HL-60/S4 treated with phorbol 12-myristate 13-acetate at 8.2 ng/mL for 4 days and 3 days (cell line): ENCODE data around the gene LGALS7B.
"Not testable (repeated sequence)": the region's sequence is repeated elsewhere in the genome, so short reads cannot be mapped to it uniquely, and the experiment has no call there.

ENCODE experiments used
- in situ Hi-C: fragments of 300-500 bp; cut with MboI; formaldehyde crosslinking; loops from 2 replicates; pipeline ENCODE4 v1.15.0; 2022; ENCODE audit warnings: low sequenced_read_pairs

Gene LGALS7B

GRCh38 chr19:38816131-38816750, 27.2 kb downstream of the LGALS7B start:
- in situ Hi-C loops = no loop called here

GRCh38 chr19:38817081-38817480, 28.1 kb downstream of the LGALS7B start:
- in situ Hi-C loops = no loop called here

DNA sequence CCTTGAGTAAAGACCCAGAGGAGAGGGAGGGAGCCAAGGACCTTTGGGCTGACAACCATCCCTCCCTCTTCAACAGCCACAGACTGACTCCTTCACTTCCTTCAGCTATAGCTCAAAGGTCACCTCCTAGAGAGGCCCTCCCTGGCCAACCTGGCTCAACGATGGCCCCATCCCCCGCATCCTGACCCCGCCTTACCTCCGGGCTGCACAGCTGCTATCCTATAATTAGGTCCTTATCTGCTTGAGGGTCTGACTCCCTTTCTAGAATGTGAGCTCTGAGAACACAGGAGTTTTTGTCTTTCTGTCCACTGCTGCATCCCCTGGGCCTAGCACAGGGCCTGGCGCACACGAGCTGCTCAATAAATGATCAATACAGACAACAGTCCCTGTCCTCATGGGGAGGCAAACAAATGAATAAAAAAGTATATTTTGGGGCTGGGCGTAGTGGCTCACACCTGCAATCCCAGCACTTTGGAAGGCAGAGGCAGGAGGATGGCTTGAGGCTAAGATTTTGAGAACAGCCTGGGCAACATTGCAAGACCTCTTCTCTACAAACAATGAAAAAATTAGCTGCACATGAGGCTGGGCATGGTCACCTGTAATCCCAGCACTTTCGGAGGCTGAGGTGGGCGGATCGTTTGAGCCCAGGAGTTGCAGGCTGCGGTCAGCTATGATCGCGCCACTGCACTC, 30.4 kb downstream of the LGALS7B start:
- in situ Hi-C loops = no loop called here

DNA sequence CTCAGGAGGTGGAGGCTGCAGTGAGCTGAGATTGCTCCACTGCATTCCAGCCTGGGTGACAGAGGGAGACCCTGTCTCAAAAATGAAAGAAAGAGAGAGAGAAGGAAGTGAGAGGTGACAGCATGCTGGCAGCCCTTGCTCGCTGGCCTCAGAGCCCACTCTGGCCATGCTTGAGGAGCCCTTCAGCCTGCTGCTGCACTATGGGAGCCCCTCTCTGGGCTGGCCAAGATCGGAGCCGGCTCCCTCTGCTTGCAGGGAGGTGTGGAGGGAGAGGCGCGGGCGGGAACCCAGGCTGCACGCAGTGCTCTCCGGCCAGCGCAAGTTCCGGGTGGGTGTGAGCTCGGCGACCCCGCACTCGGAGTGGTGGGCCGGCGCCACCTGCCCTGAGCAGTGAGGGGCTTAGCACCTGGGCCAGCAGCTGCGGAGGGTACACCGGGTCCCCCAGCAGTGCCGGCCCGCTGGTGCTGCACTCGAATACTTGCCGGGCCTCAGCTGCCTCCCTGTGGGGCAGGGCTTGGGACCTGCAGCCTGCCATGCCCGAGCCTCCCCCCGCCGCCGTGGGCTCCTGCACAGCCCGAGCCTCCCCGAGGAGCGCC, 32.3 kb downstream of the LGALS7B start:
- in situ Hi-C loops = not testable (repeated sequence)

GRCh38 chr19:38825936-38826335, 36.9 kb downstream of the LGALS7B start:
- in situ Hi-C loops = not testable (repeated sequence)

GRCh38 chr19:38826856-38827551, 38.0 kb downstream of the LGALS7B start:
- in situ Hi-C loops = no loop called here

DNA sequence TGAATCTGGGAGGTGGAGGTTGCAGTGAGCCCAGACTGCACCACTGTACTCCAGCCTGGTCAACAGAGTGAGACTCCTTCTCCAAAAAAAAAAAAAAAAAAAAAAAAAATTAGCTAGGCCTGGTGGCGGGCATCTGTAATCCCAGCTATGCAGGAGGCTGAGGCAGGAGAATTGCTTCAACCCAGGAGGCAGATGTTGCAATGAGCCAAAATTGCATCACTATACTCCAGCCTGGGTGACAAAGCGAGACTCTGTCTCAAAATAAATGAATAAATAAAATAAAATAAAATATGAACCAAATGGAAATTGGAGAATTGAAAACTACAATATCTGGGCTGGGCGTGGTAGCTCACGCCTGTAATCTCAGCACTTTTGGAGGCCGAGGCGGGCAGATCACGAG, 40.2 kb downstream of the LGALS7B start:
- in situ Hi-C loops = not testable (repeated sequence)

DNA sequence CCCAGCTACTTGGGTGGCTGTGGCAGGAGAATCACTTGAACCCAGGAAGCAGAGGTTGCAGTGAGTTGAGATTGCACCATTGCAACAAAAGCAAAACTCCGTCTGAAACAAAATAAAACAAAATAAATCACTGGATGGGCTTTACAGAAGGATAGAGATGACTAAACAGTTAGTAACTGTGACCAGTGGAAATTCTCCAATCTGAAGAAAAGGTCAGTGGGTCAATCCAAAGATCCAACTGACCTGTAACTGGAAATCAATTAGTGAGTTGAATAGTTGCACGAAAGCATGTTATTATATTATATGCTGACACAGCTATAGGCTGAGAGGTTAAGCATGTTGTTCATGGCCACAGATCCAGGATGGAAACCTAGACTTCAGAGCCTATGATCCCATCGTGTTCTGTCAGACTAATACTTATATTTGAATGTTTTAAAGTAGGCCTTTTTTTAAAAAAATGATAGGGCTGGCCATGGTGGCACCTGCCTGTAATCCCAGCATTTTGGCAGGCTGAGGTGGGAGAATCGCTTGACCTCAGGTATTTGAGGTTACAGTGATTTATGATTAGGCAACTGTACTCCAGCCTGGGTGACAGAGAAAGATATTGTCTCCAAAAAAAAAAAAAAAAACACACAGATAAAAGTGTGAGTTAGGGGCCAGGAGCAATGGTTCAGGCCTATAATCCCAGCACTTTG, 41.2 kb downstream of the LGALS7B start:
- in situ Hi-C loops = no loop called here

GRCh38 chr19:38831142-38831605, 42.2 kb downstream of the LGALS7B start:
- in situ Hi-C loops = no loop called here

DNA sequence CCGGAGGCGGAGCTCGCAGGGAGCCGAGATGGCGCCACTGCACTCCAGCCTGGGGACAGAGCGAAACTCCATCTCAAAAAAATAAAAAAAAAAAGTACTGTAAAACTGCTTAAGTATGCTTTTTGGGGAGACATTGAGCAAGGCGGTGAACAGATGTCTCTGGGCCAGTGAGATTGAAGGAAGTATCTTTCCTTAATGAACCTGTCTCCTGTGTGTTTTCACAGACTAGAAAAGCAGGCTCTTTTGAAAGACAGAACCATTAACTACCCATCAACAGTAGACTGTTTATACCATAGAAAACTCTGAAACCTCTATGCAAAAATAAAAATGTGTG, 44.1 kb downstream of the LGALS7B start:
- in situ Hi-C loops = no loop called here

DNA sequence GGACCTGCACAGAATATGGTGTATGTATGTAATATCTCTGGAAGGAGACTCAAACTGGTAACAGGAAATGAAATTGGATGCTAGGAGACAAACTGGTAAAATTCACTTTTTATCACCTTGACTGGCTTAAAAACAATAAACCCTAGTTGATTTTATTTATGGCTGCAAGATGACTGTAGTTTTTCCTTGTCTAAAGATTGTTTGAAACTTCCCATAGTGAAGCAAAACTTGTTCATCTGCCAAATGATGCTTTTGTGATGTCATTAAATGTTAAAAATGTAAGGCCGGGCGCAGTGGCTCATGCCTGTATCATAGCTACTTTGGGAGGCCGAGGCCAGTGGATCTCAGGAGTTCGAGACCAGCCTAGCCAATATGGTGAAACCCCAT, 45.1 kb downstream of the LGALS7B start:
- in situ Hi-C loops = no loop called here

DNA sequence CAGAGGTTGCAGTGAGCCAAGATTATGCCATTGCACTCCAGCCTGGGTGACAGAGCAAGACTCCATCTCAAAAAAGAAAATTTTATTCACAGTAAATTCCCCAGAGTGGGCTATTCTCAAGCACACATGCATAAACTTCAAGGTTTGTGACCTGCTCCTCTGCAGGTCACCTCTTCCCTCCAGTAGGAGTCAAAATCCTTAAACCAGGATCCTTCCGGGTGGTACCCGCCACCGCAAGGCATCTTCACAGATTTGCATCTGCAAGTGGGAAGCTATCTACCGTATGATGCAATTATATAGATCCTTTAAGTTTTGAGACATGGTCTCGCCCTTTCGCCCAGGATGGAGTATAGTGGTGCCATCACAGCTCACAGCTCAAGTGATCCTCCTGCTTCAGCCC, 45.6 kb downstream of the LGALS7B start:
- in situ Hi-C loops = no loop called here

DNA sequence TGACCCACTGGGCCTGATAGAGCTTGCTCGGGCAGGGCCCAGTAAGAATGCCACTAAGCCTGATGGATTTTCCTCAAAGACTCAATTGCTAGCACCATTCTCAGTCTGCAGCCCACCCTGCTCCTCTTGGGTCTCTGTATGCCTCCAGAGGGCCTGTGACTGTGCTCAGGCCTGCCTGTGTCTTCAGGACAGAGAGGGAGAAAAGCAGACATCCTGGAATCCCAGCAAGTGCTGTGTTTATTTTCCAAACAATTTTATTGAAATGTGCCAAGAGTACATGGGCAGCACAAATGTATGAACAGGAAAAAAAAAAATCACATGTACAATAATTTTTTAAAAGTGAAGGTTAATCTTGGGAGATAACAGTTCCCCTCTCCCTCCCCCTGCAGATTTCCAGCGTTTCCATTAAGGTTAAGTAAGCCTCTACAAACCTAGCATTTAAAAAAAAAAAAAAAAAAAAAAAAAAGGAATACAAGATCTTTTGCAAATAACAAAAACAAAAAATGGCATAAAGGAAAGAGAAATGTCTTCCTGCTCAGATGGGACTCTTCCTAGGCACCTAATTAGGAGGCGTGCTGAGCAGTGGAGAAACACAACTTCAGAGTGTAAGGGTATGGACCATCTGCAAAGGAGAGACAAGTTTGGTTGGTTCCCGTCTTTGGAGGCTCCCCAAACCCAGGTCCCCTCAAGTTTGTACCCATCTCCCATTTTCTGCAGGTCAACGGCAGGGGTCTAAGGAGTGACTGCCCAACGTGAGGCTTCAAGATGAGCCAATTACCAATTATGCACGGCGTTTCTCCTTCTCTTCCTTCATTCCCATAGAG, 47.4 kb downstream of the LGALS7B start:
- in situ Hi-C loops = no loop called here

DNA sequence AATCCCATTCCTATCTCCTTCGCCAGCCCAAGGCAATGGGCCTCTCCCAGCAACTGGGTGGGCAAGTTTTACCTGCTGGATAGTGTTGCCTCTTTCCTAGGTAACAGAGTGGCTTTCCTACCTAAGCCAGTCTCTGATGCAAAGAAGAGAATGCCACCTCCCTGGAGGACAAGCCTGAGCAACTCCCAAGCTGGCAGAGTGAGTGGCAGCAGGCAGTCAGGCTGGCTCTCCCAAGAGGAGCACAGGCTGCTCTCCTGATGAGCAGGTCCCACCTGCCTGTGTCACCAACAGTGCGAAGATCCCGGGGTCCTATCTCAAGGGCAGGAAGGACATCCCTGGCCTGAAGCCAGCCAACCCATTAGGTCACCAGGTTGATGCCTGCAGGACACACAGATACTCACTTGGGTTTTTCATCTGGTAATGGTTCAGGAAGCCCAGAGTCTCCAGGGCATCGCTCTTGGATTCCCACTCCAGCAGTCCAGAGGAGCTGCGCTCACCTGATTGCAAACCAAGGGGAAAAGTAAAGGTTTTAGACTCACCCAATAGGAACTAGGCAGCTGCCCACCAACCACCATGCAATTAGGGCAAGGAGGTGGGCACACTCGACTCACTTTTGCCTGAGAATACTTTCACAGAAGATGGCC, 48.1 kb downstream of the LGALS7B start:
- in situ Hi-C loops = no loop called here

DNA sequence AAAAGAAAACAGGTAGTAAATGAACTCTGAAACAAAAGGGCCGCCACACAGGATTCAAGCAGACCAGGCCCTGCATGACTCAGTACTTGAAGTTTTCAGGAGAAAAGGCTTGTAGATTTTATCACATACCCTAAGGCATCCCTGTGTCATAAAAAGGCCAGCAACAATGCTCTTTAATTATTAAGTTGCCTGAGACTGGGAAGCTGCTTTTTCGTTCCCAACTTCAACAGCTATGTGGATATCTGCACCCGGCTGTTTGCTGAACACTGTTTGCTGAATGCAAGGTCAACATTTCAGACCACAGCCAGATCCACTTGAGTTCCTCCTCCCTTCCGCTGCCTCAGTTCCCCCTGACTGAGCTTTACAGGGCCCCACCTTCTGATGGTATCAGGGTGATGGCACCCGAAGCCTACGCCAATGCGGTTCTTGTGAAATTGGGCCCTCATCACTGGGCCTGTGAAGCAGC, 48.7 kb downstream of the LGALS7B start:
- in situ Hi-C loops = no loop called here

DNA sequence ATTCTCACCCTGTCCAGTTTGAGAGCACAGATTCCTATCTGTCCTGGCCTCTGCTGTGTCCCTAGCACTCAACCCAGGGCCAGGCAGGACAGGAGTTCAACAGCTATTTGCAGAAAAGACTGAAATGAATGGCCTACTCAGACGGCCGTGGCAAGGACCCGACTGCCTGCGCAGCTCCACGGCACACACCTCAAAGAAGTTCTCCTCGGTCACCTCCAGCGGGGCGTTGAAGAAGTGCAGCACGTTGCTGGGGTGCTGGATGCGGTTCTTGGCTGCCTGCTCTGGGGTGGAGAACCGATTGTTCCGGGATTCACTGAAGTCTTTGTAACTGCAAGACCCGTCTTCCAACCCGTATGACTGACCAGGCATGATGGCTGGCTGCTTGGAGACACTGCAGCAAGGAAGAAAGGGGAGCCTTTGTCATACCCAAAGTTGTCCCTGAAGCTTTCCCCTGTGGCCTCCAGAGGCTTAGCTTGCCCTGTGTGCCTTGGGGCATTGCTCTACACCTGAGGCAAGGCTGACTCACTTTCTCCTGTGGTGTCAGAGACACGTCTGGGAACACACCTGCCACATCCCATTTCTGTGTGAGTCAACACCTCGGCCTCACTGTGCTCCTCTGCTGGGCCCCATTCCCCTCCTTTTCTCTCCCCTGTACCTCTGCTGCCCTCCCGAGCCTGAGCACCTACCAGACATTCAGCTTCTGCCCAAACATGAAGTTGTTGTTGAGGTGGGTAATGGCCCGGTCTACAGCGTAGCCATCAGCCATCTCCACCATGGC, 49.4 kb downstream of the LGALS7B start:
- in situ Hi-C loops = no loop called here

DNA sequence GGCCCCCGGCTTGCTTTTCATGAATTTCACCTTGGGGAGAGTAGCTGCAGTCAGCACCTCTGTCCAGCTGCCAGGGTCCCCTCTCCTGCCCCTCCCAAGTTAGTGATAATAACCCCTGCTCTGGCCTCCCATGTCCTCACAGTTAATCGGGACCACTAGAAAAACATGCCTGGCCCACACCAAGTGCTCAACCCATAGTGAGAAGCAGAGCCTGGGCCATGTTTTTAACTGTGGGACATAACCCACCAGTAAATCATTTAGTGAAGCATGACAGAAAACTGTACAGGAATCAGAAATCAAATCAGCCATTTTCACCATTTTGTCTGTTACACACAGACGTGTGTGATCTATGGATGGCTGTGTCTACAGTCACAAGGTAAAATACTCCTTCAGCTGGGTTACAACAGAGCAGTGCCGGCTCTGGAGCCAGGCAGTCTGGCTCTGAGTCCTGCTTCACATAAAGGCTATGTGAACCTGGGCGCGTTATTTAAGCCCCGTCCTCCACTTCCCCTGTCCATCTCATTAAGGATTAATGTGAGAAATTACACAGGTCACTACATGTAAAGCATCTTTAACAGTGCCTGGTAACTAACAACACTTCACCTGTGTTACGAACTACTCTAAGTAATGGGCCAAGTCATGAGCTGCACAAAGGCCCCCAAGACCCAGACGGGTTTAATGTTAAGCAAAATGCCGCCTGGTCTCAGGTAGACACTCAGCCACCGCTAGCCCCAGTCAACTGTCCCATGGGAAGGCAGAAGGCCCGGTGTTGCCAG, 50.2 kb downstream of the LGALS7B start:
- in situ Hi-C loops = no loop called here
